ENCODE measurements around the gene FSHR. TPM values are rescaled to one million over a fixed set of nuclear protein-coding genes. Genes with fewer than 3 reads are reported as not detected.

FSHR gene
- total and polyA plus RNA-seq, 12 donors, result 0.17 to 0.47 (median 0.21) TPM; not detected in 6

- TF ChIP-seq CTCF (IDR thresholded peaks at IDR 0.05), result no peak
- Histone ChIP-seq H3K9me3 (no peaks in the 10 kb centered on the region), H3K4me3 (no peak overlapping the region), H3K4me1 (no peaks in the 10 kb centered on the region), H3K27ac (no peak overlapping the region), H3K36me3 (no peaks in the 10 kb centered on the region), H3K27me3 (peaks cover 0 to 10% (median 0%) of the 10 kb centered on the region in 7 donors)
- WGBS, 2 donors, result 71 to 90% methylated on average over 1 of the region's 1 CpG
- DNase-seq (no peak), ATAC-seq (no peak)
- intact Hi-C loops (cut with DNase I), result no loop called here
Measured at GRCh38 chr2:49035481-49035880, 118.8 kb downstream of the FSHR start.

- Histone ChIP-seq H3K36me3 (no peaks in the 10 kb centered on the region), H3K4me1 (no peaks in the 10 kb centered on the region), H3K4me3 (no peak overlapping the region), H3K9me3 (no peaks in the 10 kb centered on the region), H3K27ac (no peak overlapping the region), H3K27me3 (peaks cover 0 to 10% (median 0%) of the 10 kb centered on the region in 7 donors)
- no peak for DNase-seq
- no peak for TF ChIP-seq CTCF (IDR thresholded peaks at IDR 0.05)
- 48 to 51% methylated on average over 4 of the region's 4 CpGs for WGBS, 2 donors
- intact Hi-C loops (cut with DNase I), result no loop called here
- no peak for ATAC-seq
Measured at GRCh38 chr2:49033394-49034185, 120.7 kb downstream of the FSHR start.

GRCh38 chr2:49032936-49033335 lies 121.4 kb downstream of the FSHR start:
- ATAC-seq (no peak), DNase-seq (no peak)
- no peaks in the 10 kb centered on the region for H3K9me3 ChIP-seq
- peaks cover 0 to 10% (median 0%) of the 10 kb centered on the region in 7 donors for H3K27me3 ChIP-seq
- H3K36me3 ChIP-seq, result no peaks in the 10 kb centered on the region
- WGBS, 2 donors, result 45 to 81% methylated on average over 1 of the region's 1 CpG
- TF ChIP-seq CTCF (IDR thresholded peaks at IDR 0.05), result no peak
- intact Hi-C loops (cut with DNase I), result no loop called here
- H3K4me1 ChIP-seq, result no peaks in the 10 kb centered on the region
- H3K4me3 ChIP-seq, result no peak overlapping the region
- no peak overlapping the region for H3K27ac ChIP-seq

- no peaks in the 10 kb centered on the region for H3K36me3 ChIP-seq
- H3K27ac ChIP-seq, result no peak overlapping the region
- H3K4me3 ChIP-seq, result no peak overlapping the region
- DNase-seq (no peak), ATAC-seq (no peak)
- H3K9me3 ChIP-seq, result no peaks in the 10 kb centered on the region
- WGBS, 2 donors, result 43 to 57% methylated on average over 1 of the region's 1 CpG
- intact Hi-C loops (cut with DNase I), result no loop called here
- no peaks in the 10 kb centered on the region for H3K4me1 ChIP-seq
- no peak for TF ChIP-seq CTCF (IDR thresholded peaks at IDR 0.05)
- peaks cover 0 to 10% (median 0%) of the 10 kb centered on the region in 7 donors for H3K27me3 ChIP-seq
Measured at GRCh38 chr2:49032126-49032525, 122.2 kb downstream of the FSHR start.

All from heart right ventricle (tissue), 16 donors.